Smooth muscle cell (in vitro differentiated cells): ENCODE results near the gene NUDT16L1. TPM values are rescaled to one million over a fixed set of nuclear protein-coding genes. Genes with fewer than 3 reads are reported as not detected.

Experiments
- DNase-seq: peaks from one replicate; lab custom pipeline; 2025; ENCODE audit not compliant: unreplicated experiment; lab: John Stamatoyannopoulos, UW
- H2AFZ ChIP-seq: fragments of 200-600 bp; sonication (generic); 2 replicates; pipeline ENCODE4 v1.6.0; 2016; ENCODE audit warnings: antibody characterized with exemption, low read depth, mild to moderate bottlenecking
- H3F3A ChIP-seq: fragments of 200-600 bp; sonication (generic); 2 replicates; pipeline ENCODE4 v1.6.0; 2017; ENCODE audit warnings: antibody characterized with exemption, low read depth
- H3K27ac ChIP-seq: fragments of 200-600 bp; sonication (generic); 2 replicates; pipeline ENCODE4 v1.5.1; 2016; ENCODE audit warnings: low read depth, mild to moderate bottlenecking
- H3K27me3 ChIP-seq: fragments of 200-600 bp; sonication (generic); 2 replicates; pipeline ENCODE4 v1.6.1; 2016; ENCODE audit warnings: low read depth, mild to moderate bottlenecking
- H3K36me3 ChIP-seq: fragments of 200-600 bp; sonication (generic); 2 replicates; pipeline ENCODE4 v1.5.1; 2016; ENCODE audit warnings: low read depth
- H3K4me1 ChIP-seq: fragments of 200-600 bp; sonication (generic); 2 replicates; pipeline ENCODE4 v1.5.1; 2016; ENCODE audit warnings: low read depth
- H3K4me2 ChIP-seq: fragments of 200-600 bp; sonication (generic); 2 replicates; pipeline ENCODE4 v1.6.0; 2016; ENCODE audit warnings: mild to moderate bottlenecking
- H3K4me3 ChIP-seq: fragments of 200-600 bp; sonication (generic); 2 replicates; pipeline ENCODE4 v1.5.1; 2016; ENCODE audit warnings: mild to moderate bottlenecking
- H3K79me2 ChIP-seq: fragments of 200-600 bp; sonication (generic); 2 replicates; pipeline ENCODE4 v1.6.0; 2016; ENCODE audit warnings: low read depth, mild to moderate bottlenecking
- H3K9ac ChIP-seq: fragments of 200-600 bp; sonication (generic); 2 replicates; pipeline ENCODE4 v1.6.0; 2016; ENCODE audit warnings: low read depth
- H3K9me3 ChIP-seq: fragments of 200-600 bp; sonication (generic); replicated peaks from 2 replicates; pipeline ENCODE4 v1.5.1; 2016; ENCODE audit warnings: low read depth
- H4K20me1 ChIP-seq: fragments of 200-600 bp; sonication (generic); 2 replicates; pipeline ENCODE4 v1.6.0; 2016; ENCODE audit warnings: low read depth
- CTCF ChIP-seq: fragments of 200-600 bp; sonication (generic); IDR thresholded peaks from 2 replicates; pipeline ENCODE4 v1.5.1; 2017; ENCODE audit warnings: borderline replicate concordance, mild to moderate bottlenecking, antibody characterized with exemption; ENCODE audit not compliant: insufficient read depth, poor library complexity, severe bottlenecking
- WGBS: methylation state at CpG from one replicate; pipeline ENCODE4 v1.1.7; 2016; ENCODE audit warnings: low lambda C conversion rate; 5-methylcytosine and 5-hydroxymethylcytosine counted together
- polyA plus RNA-seq: library from polyadenylated mRNA; unstranded; fragments of >200 nt; fragmentation: Nextera tagmentation; extraction: Ambion mirVana; gene quantifications from 2 replicates; pipeline ENCODE4 v1.2.1, GENCODE V29; 2016
- total RNA-seq: library from RNA; depleted of rRNA; stranded (reverse); fragments of >200 nt; gene quantifications from 2 replicates; pipeline ENCODE4 v1.2.3, GENCODE V29; 2014

The NUDT16L1 gene
- total and polyA plus RNA-seq, 2 experiments from 2014 or later = 17.6 to 48.3 TPM

- Histone ChIP-seq H3F3A (no peaks in the 10 kb centered on the region), H3K4me2 (no peak overlapping the region), H3K9me3 (no peaks in the 10 kb centered on the region), H3K27me3 (no peaks in the 10 kb centered on the region), H3K9ac (no peak overlapping the region), H4K20me1 (peaks cover 62% of the 10 kb centered on the region), H3K4me3 (no peak overlapping the region), H3K4me1 (no peaks in the 10 kb centered on the region), H2AFZ (no peak overlapping the region), H3K27ac (no peak overlapping the region), H3K36me3 (no peaks in the 10 kb centered on the region), H3K79me2 (no peaks in the 10 kb centered on the region)
- WGBS = 94% methylated on average over 9 of the region's 9 CpGs
- no peak for DNase-seq
- no peak for TF ChIP-seq CTCF
These were observed 15.4 kb upstream of the NUDT16L1 start for GRCh38 chr16:4677994-4678393.

GRCh38 chr16:4678596-4678995, 14.8 kb upstream of the NUDT16L1 start:
- no peaks in the 10 kb centered on the region for H3K9me3 ChIP-seq

GRCh38 chr16:4679156-4679849, 14.1 kb upstream of the NUDT16L1 start:
- Histone ChIP-seq H4K20me1 (peaks cover 62% of the 10 kb centered on the region), H3K4me2 (no peak overlapping the region), H3K79me2 (no peaks in the 10 kb centered on the region), H3K9ac (no peak overlapping the region), H2AFZ (no peak overlapping the region), H3K27ac (no peak overlapping the region), H3K9me3 (no peaks in the 10 kb centered on the region), H3K36me3 (no peaks in the 10 kb centered on the region), H3K4me3 (no peak overlapping the region), H3K4me1 (no peaks in the 10 kb centered on the region), H3K27me3 (no peaks in the 10 kb centered on the region), H3F3A (no peaks in the 10 kb centered on the region)
- 93% methylated on average over 20 of the region's 20 CpGs for WGBS
- no peak for TF ChIP-seq CTCF
- no peak for DNase-seq

More at GRCh38 chr16:4678596-4678995, 14.8 kb upstream of the NUDT16L1 start:
- 95% methylated on average over 5 of the region's 6 CpGs for WGBS
- peaks cover 62% of the 10 kb centered on the region for H4K20me1 ChIP-seq
- H3K27ac ChIP-seq = no peak overlapping the region
- no peak for DNase-seq
- TF ChIP-seq CTCF = no peak
- no peaks in the 10 kb centered on the region for H3K27me3 ChIP-seq
- H3F3A ChIP-seq = no peaks in the 10 kb centered on the region
- no peaks in the 10 kb centered on the region for H3K79me2 ChIP-seq
- no peak overlapping the region for H2AFZ ChIP-seq
- no peak overlapping the region for H3K9ac ChIP-seq
- no peaks in the 10 kb centered on the region for H3K4me1 ChIP-seq
- no peaks in the 10 kb centered on the region for H3K36me3 ChIP-seq
- H3K4me3 ChIP-seq = no peak overlapping the region
- no peak overlapping the region for H3K4me2 ChIP-seq
